Thoracic aorta (tissue), 2 donors: ENCODE results near the gene PDIA4. TPM values are rescaled to one million over a fixed set of nuclear protein-coding genes. Genes with fewer than 3 reads are reported as not detected.

Experiments used
- ATAC-seq: fragments of 150-250 bp; one replicate; pipeline ENCODE4 v1.8.0; 2017; ENCODE audit warnings: low read depth; ENCODE audit not compliant: insufficient number of reproducible peaks, low FRiP score
- DNase-seq: peaks from one replicate; pipeline ENCODE4 v3.0.0-alpha.2; 2020; ENCODE audit warnings: low spot score
- H3K27ac ChIP-seq, 2 donors: fragments of 200-600 bp; sonication (generic); 1 replicate in 1 of 2; 2 replicates in 1 of 2; pipeline ENCODE4 v1.5.1; 2016; ENCODE audit warnings: mild to moderate bottlenecking in 2 of 2, moderate library complexity in 2 of 2
- H3K27me3 ChIP-seq: fragments of 200-600 bp; sonication (generic); replicated peaks from 2 replicates; pipeline ENCODE4 v1.6.0; 2016; ENCODE audit warnings: mild to moderate bottlenecking; ENCODE audit not compliant: insufficient read depth
- H3K36me3 ChIP-seq: fragments of 200-600 bp; sonication (generic); one replicate; pipeline ENCODE4 v1.5.1; 2016
- H3K4me1 ChIP-seq, 2 donors: fragments of 200-600 bp; sonication (generic); 1 replicate in 1 of 2; 2 replicates in 1 of 2; pipeline versions ENCODE4 v1.5.1 to v1.6.0; 2016; ENCODE audit warnings: low read depth in 2 of 2, mild to moderate bottlenecking in 1 of 2; ENCODE audit not compliant: control insufficient read depth in 1 of 2
- H3K4me3 ChIP-seq: fragments of 200-600 bp; sonication (generic); 2 replicates; pipeline ENCODE4 v1.5.1; 2016; ENCODE audit warnings: mild to moderate bottlenecking
- H3K9me3 ChIP-seq: fragments of 200-600 bp; sonication (generic); 2 replicates; pipeline ENCODE4 v1.5.1; 2016
- CTCF ChIP-seq: fragments of 200-600 bp; sonication (generic); IDR thresholded peaks from one replicate; pipeline ENCODE4 v1.5.1; 2019; ENCODE audit warnings: antibody characterized with exemption
- total RNA-seq, 2 donors: library from RNA; depleted of rRNA; stranded (reverse); fragments of >200 nt; gene quantifications; one replicate each; pipeline versions ENCODE4 v1.1.0 to v1.2.3, GENCODE V29; 2016

The PDIA4 gene
- total RNA-seq, 2 donors from 2014 or later: 81.8 to 87.3 TPM

- H3K27ac ChIP-seq: no peak overlapping the region
- ATAC-seq (no peak), DNase-seq (no peak)
- H3K4me1 ChIP-seq: peaks cover 3 to 5% of the 10 kb centered on the region in 2 donors
- H3K27me3 ChIP-seq: no peaks in the 10 kb centered on the region
- no peaks in the 10 kb centered on the region for H3K9me3 ChIP-seq
- H3K36me3 ChIP-seq: no peaks in the 10 kb centered on the region
- TF ChIP-seq CTCF: no peak
- no peak overlapping the region for H3K4me3 ChIP-seq
These were observed 50.2 kb downstream of the PDIA4 start for GRCh38 chr7:148978091-148978490.

GRCh38 chr7:148975896-148976295 lies 52.4 kb downstream of the PDIA4 start:
- no peaks in the 10 kb centered on the region for H3K4me1 ChIP-seq
- no peaks in the 10 kb centered on the region for H3K9me3 ChIP-seq
- no peak overlapping the region for H3K27ac ChIP-seq
- no peak for DNase-seq
- no peak for ATAC-seq
- H3K4me3 ChIP-seq: no peak overlapping the region
- H3K36me3 ChIP-seq: no peaks in the 10 kb centered on the region
- TF ChIP-seq CTCF: no peak
- no peaks in the 10 kb centered on the region for H3K27me3 ChIP-seq

- H3K4me1 ChIP-seq: no peaks in the 10 kb centered on the region
- DNase-seq (no peak), ATAC-seq (no peak)
These were observed 55.0 kb downstream of the PDIA4 start for GRCh38 chr7:148973256-148973655.

GRCh38 chr7:148972375-148972774 lies 55.9 kb downstream of the PDIA4 start:
- Histone ChIP-seq H3K36me3 (no peaks in the 10 kb centered on the region), H3K4me1 (no peaks in the 10 kb centered on the region), H3K27me3 (no peaks in the 10 kb centered on the region), H3K4me3 (no peak overlapping the region), H3K9me3 (no peaks in the 10 kb centered on the region), H3K27ac (no peak overlapping the region)
- DNase-seq (no peak), ATAC-seq (no peak)
- no peak for TF ChIP-seq CTCF

More at GRCh38 chr7:148973256-148973655, 55.0 kb downstream of the PDIA4 start:
- TF ChIP-seq CTCF: no peak
- Histone ChIP-seq H3K27ac (no peak overlapping the region), H3K27me3 (no peaks in the 10 kb centered on the region), H3K9me3 (no peaks in the 10 kb centered on the region), H3K4me3 (no peak overlapping the region), H3K36me3 (no peaks in the 10 kb centered on the region)

GRCh38 chr7:148967602-148968001 lies 60.7 kb downstream of the PDIA4 start:
- DNase-seq: no peak
- no peak for TF ChIP-seq CTCF
- H3K27me3 ChIP-seq: no peaks in the 10 kb centered on the region
- H3K36me3 ChIP-seq: no peaks in the 10 kb centered on the region
- H3K4me1 ChIP-seq: peaks cover 0 to 7% of the 10 kb centered on the region in 2 donors
- H3K9me3 ChIP-seq: no peaks in the 10 kb centered on the region
- H3K4me3 ChIP-seq: no peak overlapping the region
- no peak overlapping the region for H3K27ac ChIP-seq
- ATAC-seq: no peak
